ENCODE results near the gene NTNG1.

GRCh38 chr1:107318932-107319331 lies 178.1 kb downstream of the NTNG1 start:
- TF ChIP-seq POLR2A (IDR thresholded peaks at IDR 0.05; ENCODE audit: low read depth, low read length) (no peak), POLR2AphosphoS5 (IDR thresholded peaks at IDR 0.05; ENCODE audit: low read depth, low read length) (no peak)
